Erythroblast (primary cell): ENCODE measurements around the gene SLC16A8.

Source experiments
- GATA1 ChIP-seq: IDR thresholded peaks from 2 replicates; pipeline ENCODE4 v1.6.1; 2011; ENCODE audit warnings: low read depth, mild to moderate bottlenecking, control low read depth, low read length, moderate library complexity
- POLR2A ChIP-seq: IDR thresholded peaks from 2 replicates; pipeline ENCODE4 v1.6.1; 2011; ENCODE audit warnings: mild to moderate bottlenecking, low read length

DNA sequence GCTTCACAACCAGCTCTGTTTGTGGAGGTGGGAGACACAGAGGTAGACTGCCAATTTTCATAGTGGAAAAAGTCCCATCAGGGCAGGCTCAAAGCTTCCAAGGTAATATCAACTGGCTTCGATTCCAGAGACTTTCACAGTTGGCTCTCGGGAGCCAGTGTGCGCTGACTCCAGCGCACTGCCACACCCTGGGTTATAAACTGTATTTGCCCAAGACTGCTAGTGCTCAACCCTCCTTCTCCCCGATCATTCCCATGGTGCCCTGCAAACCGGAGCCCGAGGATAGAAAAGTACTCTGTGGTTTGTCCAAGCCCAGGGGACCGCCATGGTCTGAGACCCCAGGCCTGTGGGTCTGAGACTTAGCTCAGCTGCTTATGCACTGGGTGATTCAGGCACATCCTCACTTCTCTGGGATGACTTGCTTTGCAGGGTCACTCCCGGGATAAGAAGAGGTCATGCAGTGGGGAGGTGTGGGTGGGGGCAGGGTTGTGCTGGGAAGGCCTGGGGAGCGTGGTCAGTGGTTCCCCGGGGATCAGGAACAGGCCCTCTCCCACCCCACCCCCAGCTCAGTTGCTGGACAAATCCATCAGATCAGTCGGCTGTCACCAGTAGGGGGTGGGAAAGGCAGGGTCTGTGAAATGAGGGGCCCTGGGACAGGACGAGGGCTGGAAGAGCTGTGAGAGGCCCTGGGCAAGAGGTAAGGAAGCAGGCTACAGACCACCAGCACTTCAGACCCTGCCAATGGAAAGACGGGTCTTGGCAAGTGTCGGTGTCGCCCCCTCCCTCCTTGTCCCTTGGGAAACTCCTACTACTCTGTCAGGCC lies 53.5 kb downstream of the SLC16A8 start:
- TF ChIP-seq POLR2A (no peak), GATA1 (no peak)
